HG03342 (cell line): Measurements from ENCODE around the gene ZSWIM8.
A peak's percentile ranks its signal among the peaks of the same experiment; 100 is the strongest.
"Not testable (repeated sequence)": the region's sequence is repeated elsewhere in the genome, so short reads cannot be mapped to it uniquely, and the experiment has no call there.

Experiments used
- ATAC-seq: cut with Tn5 transposase; IDR thresholded peaks from one replicate; pipeline ENCODE4 v1.9.1; 2021; ENCODE audit warnings: mild to moderate bottlenecking, moderate library complexity; ENCODE audit not compliant: unreplicated experiment

The ZSWIM8 gene

GRCh38 chr10:73772281-73773151, 12.9 kb upstream of the ZSWIM8 start:
- ATAC-seq, result peak; percentile 59

- no peak for ATAC-seq
Measured at GRCh38 chr10:73773152-73773879, 12.1 kb upstream of the ZSWIM8 start.

- ATAC-seq, result no peak
Measured at GRCh38 chr10:73774637-73775036, 10.8 kb upstream of the ZSWIM8 start.

- ATAC-seq, result no peak
Measured at GRCh38 chr10:73779018-73779417, 6.4 kb upstream of the ZSWIM8 start.

- no peak for ATAC-seq
Measured at GRCh38 chr10:73779539-73780197, 5.7 kb upstream of the ZSWIM8 start.

- ATAC-seq, result no peak
Measured at GRCh38 chr10:73780301-73780700, 5.1 kb upstream of the ZSWIM8 start.

- ATAC-seq, result no peak
Measured at GRCh38 chr10:73780966-73781365, 4.4 kb upstream of the ZSWIM8 start.

- ATAC-seq, result no peak
Measured at GRCh38 chr10:73781548-73781878, 3.9 kb upstream of the ZSWIM8 start.

GRCh38 chr10:73781879-73782748, 3.3 kb upstream of the ZSWIM8 start, which contains the start of gene CHCHD1:
Gene CHCHD1, plus strand, starts transcription at chr10:73782048. Its CDS starts 28 bp downstream, at chr10:73782076.
- ATAC-seq, result peak; percentile 55

- no peak for ATAC-seq
Measured at GRCh38 chr10:73782749-73783085, 2.7 kb upstream of the ZSWIM8 start.

GRCh38 chr10:73785721-73786511, 510 bp downstream of the ZSWIM8 start:
- ATAC-seq, result peak; percentile 6

GRCh38 chr10:73786512-73786885, 1.1 kb downstream of the ZSWIM8 start:
- ATAC-seq, result no peak

GRCh38 chr10:73787031-73787800, 1.8 kb downstream of the ZSWIM8 start:
- not testable (repeated sequence) for ATAC-seq

GRCh38 chr10:73788864-73789658, 3.7 kb downstream of the ZSWIM8 start:
- ATAC-seq, result no peak

- no peak for ATAC-seq
Measured at GRCh38 chr10:73789659-73790055, 4.3 kb downstream of the ZSWIM8 start.

GRCh38 chr10:73790886-73791625, 5.7 kb downstream of the ZSWIM8 start:
- ATAC-seq, result no peak

GRCh38 chr10:73791871-73792400, 6.5 kb downstream of the ZSWIM8 start:
- ATAC-seq, result no peak
